Mesendoderm (in vitro differentiated cells): ENCODE data around the gene FRAS1.

Source experiments
- DNase-seq: peaks from one replicate; pipeline ENCODE4 v3.0.0; 2013
- H2AK5ac ChIP-seq: 2 replicates; pipeline ENCODE4 v1.6.1; 2013; ENCODE audit warnings: low read length, inconsistent platforms
- H2BK120ac ChIP-seq: 2 replicates; pipeline ENCODE4 v1.6.1; 2013; ENCODE audit warnings: low read depth, mild to moderate bottlenecking, low read length, moderate library complexity, mixed read lengths
- H2BK15ac ChIP-seq: replicated peaks from 2 replicates; pipeline ENCODE4 v1.6.1; 2013; ENCODE audit warnings: low read depth, mild to moderate bottlenecking, moderate library complexity
- H2BK5ac ChIP-seq: 2 replicates; pipeline ENCODE4 v1.6.1; 2013; ENCODE audit warnings: low read length, inconsistent platforms
- H3K18ac ChIP-seq: 2 replicates; pipeline ENCODE4 v1.6.1; 2013; ENCODE audit warnings: mild to moderate bottlenecking, low read length, mixed read lengths
- H3K23ac ChIP-seq: one replicate; pipeline ENCODE4 v1.6.1; 2013; ENCODE audit warnings: low read length
- H3K27ac ChIP-seq: 2 replicates; pipeline ENCODE4 v1.5.1; 2013; ENCODE audit warnings: low read depth, mild to moderate bottlenecking, inconsistent platforms, low read length, moderate library complexity
- H3K27me3 ChIP-seq: 2 replicates; pipeline ENCODE4 v1.6.1; 2013; ENCODE audit warnings: low read length, control low read depth, mild to moderate bottlenecking, inconsistent platforms; ENCODE audit not compliant: insufficient read depth, poor library complexity
- H3K36me3 ChIP-seq: 2 replicates; pipeline ENCODE4 v1.6.1; 2013; ENCODE audit warnings: low read length, inconsistent platforms; ENCODE audit not compliant: control insufficient read depth, insufficient read depth
- H3K4ac ChIP-seq: one replicate; pipeline ENCODE4 v1.6.1; 2013; ENCODE audit warnings: low read depth, mild to moderate bottlenecking, low read length, moderate library complexity
- H3K4me1 ChIP-seq: 2 replicates; pipeline ENCODE4 v1.6.1; 2013; ENCODE audit warnings: low read depth, low read length, inconsistent platforms; ENCODE audit not compliant: control insufficient read depth
- H3K4me2 ChIP-seq: 2 replicates; pipeline ENCODE4 v1.6.1; 2013; ENCODE audit warnings: low read length
- H3K4me3 ChIP-seq: 2 replicates; pipeline ENCODE4 v1.5.1; 2013; ENCODE audit warnings: mild to moderate bottlenecking, low read length
- H3K56ac ChIP-seq: one replicate; pipeline ENCODE4 v1.6.1; 2013; ENCODE audit warnings: low read length
- H3K79me1 ChIP-seq: 2 replicates; pipeline ENCODE4 v1.6.1; 2013; ENCODE audit warnings: low read length, inconsistent platforms
- H3K79me2 ChIP-seq: 2 replicates; pipeline ENCODE4 v1.6.1; 2013; ENCODE audit warnings: mild to moderate bottlenecking, low read length; ENCODE audit not compliant: control insufficient read depth, insufficient read depth
- H3K9ac ChIP-seq: 2 replicates; pipeline ENCODE4 v1.6.1; 2013; ENCODE audit warnings: low read length, inconsistent platforms
- H4K5ac ChIP-seq: one replicate; pipeline ENCODE4 v1.6.1; 2013; ENCODE audit warnings: low read length
- H4K8ac ChIP-seq: one replicate; pipeline ENCODE4 v1.6.1; 2013; ENCODE audit warnings: low read depth, mild to moderate bottlenecking, control low read depth, low read length, moderate library complexity
- WGBS: extraction: QIAGEN DNeasy Blood & Tissue Kit; methylation state at CpG from one replicate; pipeline ENCODE4 v1.1.7; 2013; ENCODE audit warnings: low lambda C conversion rate, missing lambda C conversion rate; ENCODE audit not compliant: insufficient coverage; ENCODE audit errors: extremely low coverage; 5-methylcytosine and 5-hydroxymethylcytosine counted together

Gene FRAS1

GRCh38 chr4:78409612-78410202, 352.6 kb downstream of the FRAS1 start:
- H2BK120ac ChIP-seq: no peak overlapping the region
- no peak overlapping the region for H3K56ac ChIP-seq
- no peaks in the 10 kb centered on the region for H3K27me3 ChIP-seq
- H3K79me2 ChIP-seq: no peaks in the 10 kb centered on the region
- no peak overlapping the region for H3K4me3 ChIP-seq
- H3K4me2 ChIP-seq: no peak overlapping the region
- no peak overlapping the region for H3K4ac ChIP-seq
- no peak overlapping the region for H2BK5ac ChIP-seq
- no peak for DNase-seq
- WGBS: no CpG with 5 or more reads among the region's 5 CpGs
- peaks cover 2% of the 10 kb centered on the region for H3K36me3 ChIP-seq
- H2AK5ac ChIP-seq: no peak overlapping the region
- no peak overlapping the region for H3K18ac ChIP-seq
- H3K23ac ChIP-seq: no peak overlapping the region
- H2BK15ac ChIP-seq: no peak overlapping the region
- H3K79me1 ChIP-seq: no peaks in the 10 kb centered on the region
- no peak overlapping the region for H4K5ac ChIP-seq
- H4K8ac ChIP-seq: no peak overlapping the region
- peaks cover 3% of the 10 kb centered on the region for H3K4me1 ChIP-seq
- H3K9ac ChIP-seq: no peak overlapping the region
- H3K27ac ChIP-seq: no peak overlapping the region

- Histone ChIP-seq H3K56ac (no peak overlapping the region), H3K79me2 (no peaks in the 10 kb centered on the region), H3K9ac (no peak overlapping the region), H4K5ac (no peak overlapping the region), H2BK15ac (no peak overlapping the region), H3K36me3 (peaks cover 2% of the 10 kb centered on the region), H3K4me1 (peaks cover 3% of the 10 kb centered on the region), H3K18ac (no peak overlapping the region), H3K4ac (no peak overlapping the region), H3K27me3 (no peaks in the 10 kb centered on the region), H3K4me3 (no peak overlapping the region), H4K8ac (no peak overlapping the region), H2BK5ac (no peak overlapping the region), H3K79me1 (no peaks in the 10 kb centered on the region), H2AK5ac (no peak overlapping the region), H3K27ac (no peak overlapping the region), H3K4me2 (no peak overlapping the region), H3K23ac (no peak overlapping the region), H2BK120ac (no peak overlapping the region)
- no peak for DNase-seq
Observed at GRCh38 chr4:78410225-78410624, 353.1 kb downstream of the FRAS1 start.

- WGBS: no CpG with 5 or more reads among the region's 1 CpG
- H3K36me3 ChIP-seq: peaks cover 2% of the 10 kb centered on the region
Observed at GRCh38 chr4:78410676-78411075, 353.6 kb downstream of the FRAS1 start.

GRCh38 chr4:78414116-78414515, 357.0 kb downstream of the FRAS1 start:
- no peak for DNase-seq
- Histone ChIP-seq H3K27me3 (no peaks in the 10 kb centered on the region), H3K27ac (no peak overlapping the region), H3K4me1 (peaks cover 3% of the 10 kb centered on the region), H3K4ac (no peak overlapping the region), H2BK15ac (no peak overlapping the region), H3K56ac (no peak overlapping the region), H2BK5ac (no peak overlapping the region), H3K4me3 (no peak overlapping the region), H3K23ac (no peak overlapping the region), H3K9ac (no peak overlapping the region), H3K18ac (no peak overlapping the region), H3K4me2 (no peak overlapping the region), H3K36me3 (peaks cover 2% of the 10 kb centered on the region), H2AK5ac (no peak overlapping the region), H3K79me2 (no peaks in the 10 kb centered on the region), H4K8ac (no peak overlapping the region), H4K5ac (no peak overlapping the region), H3K79me1 (no peaks in the 10 kb centered on the region), H2BK120ac (no peak overlapping the region)
- WGBS: no CpG with 5 or more reads among the region's 6 CpGs

More at GRCh38 chr4:78410676-78411075, 353.6 kb downstream of the FRAS1 start:
- H4K5ac ChIP-seq: no peak overlapping the region
- H3K27me3 ChIP-seq: no peaks in the 10 kb centered on the region
- no peak overlapping the region for H3K18ac ChIP-seq
- no peak overlapping the region for H2BK5ac ChIP-seq
- H3K56ac ChIP-seq: no peak overlapping the region
- no peaks in the 10 kb centered on the region for H3K79me1 ChIP-seq
- H2BK120ac ChIP-seq: no peak overlapping the region
- DNase-seq: no peak
- no peak overlapping the region for H2AK5ac ChIP-seq
- H3K4me1 ChIP-seq: peaks cover 3% of the 10 kb centered on the region
- no peak overlapping the region for H3K4ac ChIP-seq
- H3K4me3 ChIP-seq: no peak overlapping the region
- H3K4me2 ChIP-seq: no peak overlapping the region
- no peak overlapping the region for H2BK15ac ChIP-seq
- no peak overlapping the region for H3K27ac ChIP-seq
- H3K79me2 ChIP-seq: no peaks in the 10 kb centered on the region
- no peak overlapping the region for H3K23ac ChIP-seq
- H3K9ac ChIP-seq: no peak overlapping the region
- no peak overlapping the region for H4K8ac ChIP-seq

- Histone ChIP-seq H3K36me3 (peaks cover 4% of the 10 kb centered on the region), H4K5ac (no peak overlapping the region), H3K27me3 (no peaks in the 10 kb centered on the region), H3K27ac (no peak overlapping the region), H2BK5ac (no peak overlapping the region), H2BK120ac (no peak overlapping the region), H3K79me1 (no peaks in the 10 kb centered on the region), H3K9ac (no peak overlapping the region), H2BK15ac (no peak overlapping the region), H3K4me2 (no peak overlapping the region), H3K18ac (no peak overlapping the region), H3K79me2 (no peaks in the 10 kb centered on the region), H2AK5ac (no peak overlapping the region), H4K8ac (no peak overlapping the region), H3K4me3 (no peak overlapping the region), H3K56ac (no peak overlapping the region), H3K4me1 (no peaks in the 10 kb centered on the region), H3K23ac (no peak overlapping the region), H3K4ac (no peak overlapping the region)
- DNase-seq: peak; percentile 57
- WGBS: no CpG with 5 or more reads among the region's 2 CpGs
Observed at GRCh38 chr4:78417603-78418002, 360.5 kb downstream of the FRAS1 start.

GRCh38 chr4:78418406-78418805, 361.3 kb downstream of the FRAS1 start:
- Histone ChIP-seq H3K56ac (no peak overlapping the region), H3K79me2 (no peaks in the 10 kb centered on the region), H4K8ac (no peak overlapping the region), H2AK5ac (no peak overlapping the region), H3K36me3 (peaks cover 6% of the 10 kb centered on the region), H4K5ac (no peak overlapping the region), H3K18ac (no peak overlapping the region), H3K27ac (no peak overlapping the region), H3K4ac (no peak overlapping the region), H3K23ac (no peak overlapping the region), H3K4me1 (no peaks in the 10 kb centered on the region), H3K79me1 (no peaks in the 10 kb centered on the region), H3K4me2 (no peak overlapping the region), H3K9ac (no peak overlapping the region), H3K4me3 (no peak overlapping the region), H2BK120ac (no peak overlapping the region), H3K27me3 (no peaks in the 10 kb centered on the region), H2BK5ac (no peak overlapping the region), H2BK15ac (no peak overlapping the region)
- no CpG with 5 or more reads among the region's 6 CpGs for WGBS
- no peak for DNase-seq
